Liver (tissue), 3 donors: ENCODE results near the gene SRPRB.

Experiments used
- ATF3 ChIP-seq: IDR thresholded peaks from 2 replicates; pipeline ENCODE4 v1.6.1; 2016; ENCODE audit warnings: antibody characterized with exemption
- EGR1 ChIP-seq, 2 donors: IDR thresholded peaks; 2 replicates each; pipeline ENCODE4 v1.6.1; 2016 to 2018; ENCODE audit warnings: antibody characterized with exemption in 2 of 2, low read depth in 2 of 2
- GABPA ChIP-seq, 2 donors: IDR thresholded peaks in 1 of 2; conservative IDR thresholded peaks in 1 of 2; 2 replicates each; pipeline ENCODE4 v1.6.1; 2016; ENCODE audit warnings: antibody characterized with exemption in 2 of 2, mild to moderate bottlenecking in 1 of 2, moderate library complexity in 1 of 2
- JUND ChIP-seq, 2 donors: IDR thresholded peaks; 2 replicates each; pipeline ENCODE4 v1.6.1; 2016; ENCODE audit warnings: antibody characterized with exemption in 2 of 2
- MAX ChIP-seq: IDR thresholded peaks from 2 replicates; pipeline ENCODE4 v1.6.1; 2016; ENCODE audit warnings: antibody characterized with exemption
- NR2F2 ChIP-seq: IDR thresholded peaks from 2 replicates; pipeline ENCODE4 v1.6.1; 2016; ENCODE audit warnings: antibody characterized with exemption
- RAD21 ChIP-seq, 2 donors: IDR thresholded peaks; 2 replicates each; pipeline ENCODE4 v1.6.1; 2016; ENCODE audit warnings: antibody characterized with exemption in 2 of 2, mild to moderate bottlenecking in 2 of 2
- REST ChIP-seq: IDR thresholded peaks from 2 replicates; pipeline ENCODE4 v1.6.1; 2016; ENCODE audit warnings: antibody characterized with exemption, mild to moderate bottlenecking
- RXRA ChIP-seq, 2 donors: IDR thresholded peaks; 2 replicates each; pipeline ENCODE4 v1.6.1; 2017 to 2018; ENCODE audit warnings: antibody characterized with exemption in 2 of 2, mild to moderate bottlenecking in 1 of 2
- SP1 ChIP-seq: IDR thresholded peaks from 2 replicates; pipeline ENCODE4 v1.6.1; 2018; ENCODE audit warnings: antibody characterized with exemption, mild to moderate bottlenecking
- TAF1 ChIP-seq: conservative IDR thresholded peaks from 2 replicates; pipeline ENCODE4 v1.6.1; 2016; ENCODE audit warnings: antibody characterized with exemption, mild to moderate bottlenecking
- YY1 ChIP-seq: IDR thresholded peaks from 2 replicates; pipeline ENCODE4 v1.6.1; 2016; ENCODE audit warnings: antibody characterized with exemption, mild to moderate bottlenecking
- ZBTB33 ChIP-seq: IDR thresholded peaks from 2 replicates; pipeline ENCODE4 v1.6.1; 2016; ENCODE audit warnings: antibody characterized with exemption
- TF ChIP-seq, protein P1 (sequence below): fragments of 150-350 bp; IDR thresholded peaks from 2 replicates; pipeline ENCODE4 v1.5.1; 2017; ENCODE audit warnings: improper control_type of control experiment, low read depth, low read length; ENCODE audit not compliant: missing input control
- donor health status: healthy.
- donor health status: healthy.

DNA sequence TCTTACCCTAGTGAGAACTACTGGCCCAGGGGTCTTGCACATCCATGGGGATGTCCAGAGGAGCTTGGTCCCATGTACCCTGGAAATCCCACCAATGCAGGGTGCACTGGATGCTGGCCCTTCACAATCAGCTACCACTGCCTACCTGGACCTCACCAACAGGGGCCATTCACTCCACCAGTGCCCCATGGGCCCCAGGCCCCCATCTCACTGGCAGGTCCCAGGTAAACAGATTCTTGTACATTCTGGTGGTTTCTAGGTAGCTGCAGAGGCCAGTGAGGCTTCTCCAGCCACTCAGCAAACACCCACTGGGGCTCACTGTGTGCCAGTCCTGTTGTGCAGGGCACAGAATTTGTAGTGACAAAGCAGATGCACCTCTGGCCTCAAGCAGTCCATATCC lies 65.2 kb downstream of the SRPRB start:
- TF ChIP-seq, protein P1, sequence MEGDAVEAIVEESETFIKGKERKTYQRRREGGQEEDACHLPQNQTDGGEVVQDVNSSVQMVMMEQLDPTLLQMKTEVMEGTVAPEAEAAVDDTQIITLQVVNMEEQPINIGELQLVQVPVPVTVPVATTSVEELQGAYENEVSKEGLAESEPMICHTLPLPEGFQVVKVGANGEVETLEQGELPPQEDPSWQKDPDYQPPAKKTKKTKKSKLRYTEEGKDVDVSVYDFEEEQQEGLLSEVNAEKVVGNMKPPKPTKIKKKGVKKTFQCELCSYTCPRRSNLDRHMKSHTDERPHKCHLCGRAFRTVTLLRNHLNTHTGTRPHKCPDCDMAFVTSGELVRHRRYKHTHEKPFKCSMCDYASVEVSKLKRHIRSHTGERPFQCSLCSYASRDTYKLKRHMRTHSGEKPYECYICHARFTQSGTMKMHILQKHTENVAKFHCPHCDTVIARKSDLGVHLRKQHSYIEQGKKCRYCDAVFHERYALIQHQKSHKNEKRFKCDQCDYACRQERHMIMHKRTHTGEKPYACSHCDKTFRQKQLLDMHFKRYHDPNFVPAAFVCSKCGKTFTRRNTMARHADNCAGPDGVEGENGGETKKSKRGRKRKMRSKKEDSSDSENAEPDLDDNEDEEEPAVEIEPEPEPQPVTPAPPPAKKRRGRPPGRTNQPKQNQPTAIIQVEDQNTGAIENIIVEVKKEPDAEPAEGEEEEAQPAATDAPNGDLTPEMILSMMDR = no peak
- TF ChIP-seq RXRA (IDR thresholded peaks at IDR 0.05) (no peak), JUND (IDR thresholded peaks at IDR 0.05) (no peak), RAD21 (IDR thresholded peaks at IDR 0.05) (no peak), REST (no peak), NR2F2 (no peak), YY1 (no peak), SP1 (no peak), TAF1 (no peak), ATF3 (no peak), GABPA (IDR thresholded peaks at IDR 0.05 in 1 of 2, conservative IDR thresholded peaks at IDR 0.05 in 1 of 2) (no peak), EGR1 (IDR thresholded peaks at IDR 0.05; ENCODE audit: low read depth in 2 of 2) (no peak), ZBTB33 (no peak), MAX (no peak)
